HG02678 (cell line): ENCODE data around the gene CD93.

Experiments
- ATAC-seq: cut with Tn5 transposase; IDR thresholded peaks from one replicate; pipeline ENCODE4 v1.9.1; 2021; ENCODE audit warnings: mild to moderate bottlenecking, moderate library complexity; ENCODE audit not compliant: unreplicated experiment

CD93 gene

DNA sequence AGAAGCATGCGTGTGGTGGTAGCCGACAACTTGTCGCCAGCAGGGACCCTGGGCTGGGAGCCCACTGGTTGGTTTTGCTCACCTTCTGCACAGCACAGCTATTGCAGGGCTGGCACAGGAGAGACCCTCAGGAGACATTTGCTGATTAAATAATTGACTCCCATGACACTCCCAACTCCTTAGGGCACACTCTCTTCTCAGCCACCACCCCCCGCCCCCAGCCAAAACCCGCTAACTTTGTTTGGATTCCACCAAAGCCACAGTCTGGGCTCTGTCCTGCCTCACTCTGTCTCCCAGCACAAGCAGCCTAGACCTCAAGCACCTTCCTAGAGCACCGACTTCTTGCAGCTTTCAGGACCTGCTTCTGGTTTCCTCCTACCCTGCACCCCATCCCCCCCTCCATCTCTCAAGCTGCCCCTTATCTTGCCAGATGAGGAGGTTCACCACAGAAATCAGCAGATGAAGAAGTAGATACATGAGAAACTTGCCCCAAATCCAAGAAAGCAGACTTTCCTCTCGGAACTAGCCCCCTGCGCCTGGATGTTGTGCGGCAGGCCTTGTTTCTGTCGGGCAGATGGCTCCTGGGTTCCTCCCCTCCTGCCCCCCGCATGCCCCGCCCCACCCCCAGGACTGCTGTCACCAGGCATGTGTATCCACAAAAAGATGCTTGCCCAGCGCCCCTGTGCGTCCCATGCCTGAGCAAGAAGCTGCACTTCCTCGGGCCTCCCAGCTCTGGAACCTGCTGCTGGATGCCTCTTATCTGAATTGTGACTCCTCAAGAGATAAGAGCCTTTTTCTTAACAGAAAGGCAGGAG, 35.0 kb upstream of the CD93 start:
- ATAC-seq: no peak

DNA sequence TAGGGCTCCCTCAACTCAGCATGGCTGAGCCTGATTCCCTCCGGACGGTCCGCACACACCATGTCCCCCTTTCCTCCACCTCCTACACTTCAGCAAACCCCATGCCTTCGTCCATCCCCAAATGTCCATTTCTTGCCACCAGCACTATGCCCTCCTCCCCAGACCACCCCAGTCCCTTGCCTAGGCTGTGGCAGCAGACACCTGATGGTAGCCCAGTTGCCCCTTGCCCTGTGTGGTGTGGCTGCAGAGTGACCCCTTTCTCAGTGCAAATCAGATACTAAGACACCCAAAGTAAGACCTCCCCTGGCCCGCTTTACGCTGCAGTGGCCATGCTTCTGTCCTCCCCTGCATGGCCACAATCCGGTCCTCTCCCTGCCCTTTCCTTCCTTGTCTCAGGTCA, 34.1 kb upstream of the CD93 start:
- no peak for ATAC-seq

DNA sequence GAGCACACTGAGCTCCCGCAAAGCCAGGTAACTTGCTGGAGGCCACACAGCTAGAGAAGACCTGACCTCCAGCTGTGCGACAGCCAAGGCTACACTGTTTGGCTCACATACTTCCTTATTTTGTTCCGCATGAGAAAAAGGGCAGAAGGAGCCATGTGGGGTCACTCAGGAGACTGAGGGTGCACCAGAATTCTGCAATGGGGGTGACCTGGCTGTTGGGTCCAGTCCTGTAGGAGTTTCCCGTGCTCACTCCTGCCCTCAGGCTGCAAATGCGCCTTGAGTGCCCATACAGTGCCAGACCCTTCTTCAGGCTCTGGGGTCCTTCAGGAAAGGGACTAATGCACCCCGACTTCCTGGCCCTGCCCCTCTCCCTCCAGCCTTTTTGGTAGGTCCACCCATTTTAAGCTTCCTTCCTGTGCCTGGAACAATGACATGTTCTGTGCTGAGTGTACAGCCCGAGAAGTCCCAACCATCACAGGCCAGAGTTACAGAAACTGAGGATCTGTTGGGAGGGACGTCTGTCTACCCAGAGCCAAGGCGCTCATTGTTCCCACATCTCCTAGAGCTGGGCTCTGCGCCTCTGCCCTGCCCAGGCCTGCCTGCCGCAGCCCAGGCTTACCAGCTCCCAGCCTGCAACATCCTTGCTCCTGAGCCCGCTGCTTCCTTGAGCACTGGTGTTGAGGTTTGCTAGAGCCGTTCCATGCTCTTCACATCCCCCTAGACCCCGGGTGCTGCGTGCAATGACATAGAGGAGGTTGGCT, 33.5 kb upstream of the CD93 start:
- ATAC-seq: no peak

DNA sequence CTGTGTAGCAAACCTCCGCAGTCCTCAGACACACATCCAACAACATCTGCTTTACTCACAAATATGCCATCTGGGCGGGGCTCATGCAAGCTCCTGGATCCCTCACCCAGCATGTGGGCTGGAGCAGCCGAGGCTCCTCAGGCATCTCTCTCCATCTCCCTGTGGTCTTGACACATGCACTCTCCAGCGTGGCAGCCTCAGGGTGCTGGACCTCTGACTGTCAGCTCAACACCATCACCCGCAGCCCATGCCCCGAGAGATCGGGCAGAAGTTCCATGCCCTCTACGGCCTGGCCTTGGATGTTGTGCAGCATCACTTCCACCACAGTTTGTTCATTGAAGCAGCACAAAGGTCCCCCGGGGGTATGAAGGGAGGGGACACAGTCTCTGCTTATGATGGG, 32.6 kb upstream of the CD93 start:
- ATAC-seq: no peak

DNA sequence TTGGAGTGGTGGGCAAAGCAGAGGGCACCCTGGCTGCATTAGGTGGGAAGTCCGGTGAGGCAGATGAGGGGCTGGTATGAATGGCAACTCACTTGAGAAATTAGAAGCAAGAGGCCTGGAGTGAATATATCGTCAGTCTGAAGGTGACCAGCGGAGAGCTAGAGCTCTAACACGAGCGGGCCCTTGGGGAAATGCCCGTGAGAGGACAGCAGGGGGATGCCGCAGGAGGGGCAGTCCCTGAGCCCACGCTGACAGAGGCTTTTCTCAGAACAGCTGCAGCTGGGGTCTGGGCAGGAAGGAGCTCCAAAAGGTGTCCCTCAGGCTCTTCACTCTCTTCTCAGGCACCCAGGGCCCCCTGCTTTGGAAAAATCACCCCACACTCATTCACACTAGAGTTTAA, 32.0 kb upstream of the CD93 start:
- peak; percentile 39 for ATAC-seq

DNA sequence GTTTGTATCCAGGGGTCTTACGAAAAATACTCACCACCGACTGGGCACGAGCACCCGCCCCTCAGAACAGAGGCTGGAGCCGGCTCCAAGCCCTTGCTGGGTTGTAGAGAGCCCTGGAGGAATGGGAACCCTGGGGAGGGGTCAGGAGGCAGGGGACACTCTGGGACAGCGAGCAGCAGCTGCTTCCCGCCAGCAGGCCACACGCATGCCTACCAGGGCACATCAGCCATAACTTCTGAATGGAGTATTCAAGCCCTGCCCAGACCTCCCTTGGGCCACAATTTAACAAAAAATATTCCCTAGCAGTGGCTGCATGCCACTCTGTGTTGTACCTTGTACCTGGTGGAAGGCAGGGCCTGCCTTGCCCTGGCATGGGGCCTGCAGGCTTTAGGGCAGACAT, 31.6 kb upstream of the CD93 start:
- ATAC-seq: no peak

DNA sequence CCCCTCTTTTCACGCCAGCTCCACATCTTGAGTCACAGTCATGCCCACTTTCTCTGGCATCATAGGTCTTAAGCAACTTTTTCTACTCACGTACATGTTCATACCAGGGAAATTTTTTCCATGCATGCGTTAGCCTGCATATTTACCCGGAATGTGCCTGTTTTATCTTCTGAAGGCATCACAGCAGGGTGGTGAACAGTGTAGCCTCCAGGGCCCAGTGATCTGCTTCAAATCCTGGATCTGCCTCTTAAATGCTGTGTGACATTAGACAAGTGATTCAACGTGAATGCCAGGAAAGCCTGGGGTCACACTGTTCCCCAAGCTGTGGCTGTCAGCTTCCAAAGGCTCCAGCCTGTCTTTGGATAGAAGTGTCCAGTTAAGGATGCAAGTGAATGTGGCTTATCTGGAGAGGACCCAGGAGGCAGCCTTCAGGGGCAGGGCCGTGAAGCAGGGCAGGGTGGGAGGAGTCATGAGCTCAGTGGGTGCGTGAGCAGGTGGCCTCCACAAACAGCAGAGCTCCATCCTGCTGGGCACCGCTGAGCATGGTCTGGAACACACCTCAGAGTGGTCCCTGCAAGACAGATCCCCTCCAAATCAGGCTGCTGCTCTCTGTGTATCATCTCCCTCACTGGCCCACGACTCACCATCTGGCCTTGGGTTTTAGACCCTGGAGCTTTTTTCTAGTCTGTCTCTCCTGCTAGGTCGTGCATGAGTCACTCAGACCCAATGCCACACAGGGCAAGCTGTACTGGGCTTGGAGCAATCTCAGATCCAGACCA, 30.4 kb upstream of the CD93 start:
- ATAC-seq: no peak

DNA sequence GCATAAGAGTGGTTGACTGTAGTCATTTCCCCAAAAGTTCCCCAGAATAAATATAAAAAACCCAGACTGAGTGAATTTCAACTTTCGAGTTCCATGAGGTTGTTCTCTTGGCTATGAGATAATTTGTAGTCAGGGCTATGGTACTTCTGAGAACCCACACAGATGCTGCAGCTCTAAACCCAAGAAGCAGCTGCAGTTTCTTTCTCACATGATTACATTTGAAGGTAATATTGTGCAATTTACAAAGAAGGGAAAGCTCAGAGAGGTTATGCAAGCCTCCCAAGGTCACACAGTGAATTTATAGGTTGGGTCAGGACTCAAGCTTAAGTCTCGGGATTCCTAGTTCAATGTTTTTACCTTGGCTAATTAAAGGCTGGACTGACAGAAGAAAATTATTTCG, 29.7 kb upstream of the CD93 start:
- ATAC-seq: no peak

DNA sequence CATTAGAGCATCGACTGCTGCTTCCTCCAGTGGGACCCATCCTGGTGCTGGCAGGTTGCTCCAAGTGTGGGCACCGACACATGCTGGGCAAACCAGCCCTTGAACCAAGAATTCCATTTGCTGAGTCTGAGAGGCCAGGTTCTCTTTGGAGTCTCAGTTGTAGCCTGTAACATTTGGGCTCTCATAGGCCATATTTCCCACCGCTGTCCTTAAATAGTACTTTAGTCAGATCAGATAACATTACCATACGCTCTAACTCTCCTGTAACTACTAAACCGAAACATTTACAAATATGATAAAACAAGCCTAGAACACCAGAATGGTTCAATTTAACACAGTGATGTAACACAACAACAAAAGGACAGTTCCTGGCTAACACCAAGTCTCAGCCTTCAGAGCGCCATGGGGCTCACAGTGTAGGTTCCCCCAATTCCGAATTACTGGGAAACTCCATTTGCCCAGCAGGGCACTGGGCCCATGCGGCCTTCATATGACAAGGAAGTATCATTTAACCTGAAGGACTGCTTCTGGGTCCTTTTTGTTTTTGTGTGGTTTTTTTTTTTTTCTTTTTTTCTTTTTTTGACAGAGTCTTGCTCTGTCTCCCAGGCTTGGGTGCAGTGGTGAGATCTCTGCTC, 28.4 kb upstream of the CD93 start:
- no peak for ATAC-seq

DNA sequence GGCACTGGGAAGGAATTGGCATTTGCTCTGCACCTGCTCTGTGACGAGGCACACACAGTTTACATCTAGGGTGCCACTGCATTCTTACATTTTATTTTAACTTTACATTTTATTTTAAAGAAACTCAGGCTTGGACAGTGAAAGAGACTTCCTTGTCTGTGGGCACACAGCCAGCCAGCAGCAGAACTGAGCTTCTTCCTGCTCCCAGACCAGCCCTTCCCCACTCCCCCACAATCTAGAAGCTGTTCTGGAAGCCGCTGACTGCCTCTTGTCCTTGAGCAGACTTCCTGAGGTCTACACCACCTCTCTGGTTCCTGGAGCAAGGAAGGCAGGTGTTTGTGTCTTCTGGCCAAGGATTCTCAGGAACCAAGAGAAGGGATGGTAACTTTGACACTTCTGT, 27.9 kb upstream of the CD93 start:
- no peak for ATAC-seq

DNA sequence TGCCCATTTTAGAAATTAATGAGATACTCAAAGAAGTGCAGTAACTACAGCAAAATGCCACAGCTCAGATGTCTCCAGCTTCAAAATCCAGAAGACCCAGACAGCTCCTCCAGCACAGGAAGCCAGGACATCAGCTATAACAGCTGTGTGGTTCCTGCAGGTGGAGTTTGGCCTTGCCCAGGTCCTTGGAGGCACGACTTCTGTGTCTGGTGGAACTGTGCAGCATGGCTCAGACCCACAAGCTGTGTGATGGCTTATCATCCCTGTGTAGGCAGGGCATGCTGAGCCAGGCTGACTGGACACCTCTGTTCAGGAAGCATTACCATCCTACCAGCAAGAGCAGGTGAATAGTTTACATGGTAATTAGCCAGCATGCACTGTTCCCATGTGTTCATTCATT, 26.5 kb upstream of the CD93 start:
- ATAC-seq: no peak

DNA sequence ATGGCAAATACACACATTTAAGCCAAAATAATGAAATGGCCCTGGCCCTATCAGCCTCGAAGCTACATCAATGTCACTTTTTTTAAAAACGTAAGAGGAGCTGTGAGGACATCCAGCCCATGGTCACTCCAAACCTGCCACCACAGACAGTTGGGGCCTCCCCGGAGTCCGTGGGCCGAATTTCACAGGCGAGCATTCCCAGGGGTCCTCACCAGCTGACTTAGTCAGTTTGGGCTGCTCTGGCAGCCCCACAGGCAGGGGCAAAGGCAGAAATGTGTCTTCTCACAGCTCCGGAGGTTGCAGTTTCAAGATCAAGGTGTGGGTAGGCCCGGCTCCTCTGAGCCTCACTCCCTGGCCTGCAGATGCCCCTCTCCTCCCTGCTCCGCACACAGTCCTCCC, 25.8 kb upstream of the CD93 start:
- ATAC-seq: no peak

DNA sequence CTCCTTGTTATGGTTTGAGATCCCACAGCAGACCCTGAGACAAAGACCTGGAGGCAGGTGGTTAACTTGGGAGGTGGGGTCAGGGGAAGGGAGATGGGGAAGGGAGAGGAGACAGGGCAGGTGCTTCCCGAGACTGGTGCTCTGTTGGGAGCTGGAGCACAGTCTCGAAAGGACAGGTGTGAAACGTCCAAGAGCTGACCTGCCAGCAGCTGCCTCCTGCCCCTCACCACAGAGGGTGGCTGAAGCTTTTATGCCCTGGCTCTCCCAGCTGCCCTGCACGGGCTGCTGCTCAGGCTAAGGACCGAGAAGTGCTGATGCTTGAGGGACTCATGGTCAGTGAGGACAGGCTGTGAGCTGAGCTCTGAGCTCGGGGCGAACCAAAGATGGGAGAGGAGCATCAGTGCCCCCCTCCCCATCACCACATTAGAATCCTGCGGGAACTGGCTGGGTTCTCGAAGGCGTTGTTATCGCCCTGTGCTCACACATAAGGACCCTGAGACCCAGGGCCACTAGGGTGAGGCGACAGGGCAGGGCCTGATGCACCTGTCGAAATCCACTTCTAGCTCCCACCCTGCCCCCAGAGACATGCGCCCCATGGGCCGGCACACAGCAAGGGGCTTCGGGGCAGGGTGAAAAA, 25.3 kb upstream of the CD93 start:
- no peak for ATAC-seq

DNA sequence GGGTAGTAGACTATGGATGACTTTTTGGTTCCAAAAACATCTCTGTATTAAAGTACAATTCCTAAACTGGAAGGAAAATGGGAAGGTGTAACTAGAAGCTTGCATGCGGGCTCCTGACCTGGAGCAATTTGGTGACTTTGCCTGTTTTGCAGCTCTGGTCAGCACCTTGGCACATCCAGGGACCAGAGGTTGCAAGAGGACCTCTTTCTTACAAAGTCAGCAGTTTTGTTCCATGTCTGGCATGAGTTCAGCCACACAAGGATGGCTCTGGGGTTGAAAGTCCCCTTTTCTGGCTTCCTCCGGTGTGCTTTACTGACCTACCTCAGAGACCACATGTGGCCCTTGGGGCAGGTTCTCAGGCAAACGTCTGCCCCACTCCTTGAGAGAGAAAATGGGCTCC, 22.7 kb upstream of the CD93 start:
- ATAC-seq: no peak

DNA sequence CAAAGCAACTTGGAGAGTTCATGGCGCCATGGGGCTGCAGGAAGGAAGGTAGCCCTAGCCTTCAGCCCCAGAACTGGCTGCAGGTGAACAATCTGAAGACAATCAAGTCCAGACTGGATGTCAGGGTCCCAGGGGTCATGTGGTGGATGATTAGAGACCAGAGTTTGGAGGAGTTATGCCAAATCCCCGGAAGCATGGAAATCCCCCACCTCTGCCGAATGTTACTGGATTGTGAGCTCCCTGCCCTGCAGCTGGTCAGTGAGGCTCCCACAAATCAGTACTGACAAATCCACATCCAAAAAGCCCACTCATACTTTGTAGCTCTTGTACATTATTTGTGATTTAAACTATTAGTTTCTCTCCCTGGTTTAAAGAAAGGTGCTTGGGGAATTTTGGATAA, 21.3 kb upstream of the CD93 start:
- no peak for ATAC-seq

DNA sequence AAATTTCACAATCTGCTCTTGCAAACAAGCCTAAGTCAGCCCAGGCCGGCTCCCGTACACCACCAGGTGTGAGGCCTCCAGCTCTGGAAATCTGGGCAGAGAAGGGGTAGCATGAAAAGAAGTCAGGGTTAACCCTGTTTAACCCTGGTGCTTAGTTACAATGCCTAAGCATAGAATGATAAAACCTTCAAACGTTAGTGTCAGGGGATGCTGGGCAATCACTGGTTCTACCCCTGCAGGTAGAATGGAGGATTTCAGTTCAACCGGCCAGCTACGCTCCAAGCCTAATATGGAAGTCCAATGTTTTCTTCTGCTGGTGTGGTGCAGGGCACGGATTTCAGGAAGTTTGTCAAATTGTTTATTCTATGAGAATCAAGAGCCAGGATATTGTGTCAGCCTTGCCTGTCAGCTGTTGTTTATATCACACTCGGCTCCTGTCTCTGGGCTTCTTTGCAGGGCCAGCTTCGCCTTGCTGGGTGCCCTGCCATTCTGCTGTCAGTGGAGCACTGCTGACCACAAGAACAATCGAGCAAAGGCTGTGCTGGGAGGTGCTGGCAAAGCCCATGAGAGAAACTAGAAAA, 20.2 kb upstream of the CD93 start:
- ATAC-seq: no peak

DNA sequence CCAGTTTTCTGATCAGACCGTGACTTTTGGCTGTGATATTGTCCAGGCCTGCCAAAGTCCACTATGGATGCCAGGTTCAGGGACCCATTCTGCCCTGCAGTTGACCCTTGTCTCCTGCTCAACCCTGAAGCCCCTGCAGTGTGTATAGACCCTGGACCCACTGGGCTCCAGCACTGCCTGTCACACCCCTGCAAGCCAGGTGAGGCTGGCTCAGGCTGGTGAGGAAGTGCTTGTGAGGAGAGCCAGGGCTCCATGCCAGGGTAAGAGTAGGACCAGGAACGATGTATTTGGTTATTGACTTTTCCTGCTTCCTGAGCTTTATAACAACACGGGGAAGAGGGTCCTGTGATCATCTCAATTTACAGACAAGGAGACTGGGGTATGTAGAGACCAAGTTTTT, 19.1 kb upstream of the CD93 start:
- no peak for ATAC-seq

DNA sequence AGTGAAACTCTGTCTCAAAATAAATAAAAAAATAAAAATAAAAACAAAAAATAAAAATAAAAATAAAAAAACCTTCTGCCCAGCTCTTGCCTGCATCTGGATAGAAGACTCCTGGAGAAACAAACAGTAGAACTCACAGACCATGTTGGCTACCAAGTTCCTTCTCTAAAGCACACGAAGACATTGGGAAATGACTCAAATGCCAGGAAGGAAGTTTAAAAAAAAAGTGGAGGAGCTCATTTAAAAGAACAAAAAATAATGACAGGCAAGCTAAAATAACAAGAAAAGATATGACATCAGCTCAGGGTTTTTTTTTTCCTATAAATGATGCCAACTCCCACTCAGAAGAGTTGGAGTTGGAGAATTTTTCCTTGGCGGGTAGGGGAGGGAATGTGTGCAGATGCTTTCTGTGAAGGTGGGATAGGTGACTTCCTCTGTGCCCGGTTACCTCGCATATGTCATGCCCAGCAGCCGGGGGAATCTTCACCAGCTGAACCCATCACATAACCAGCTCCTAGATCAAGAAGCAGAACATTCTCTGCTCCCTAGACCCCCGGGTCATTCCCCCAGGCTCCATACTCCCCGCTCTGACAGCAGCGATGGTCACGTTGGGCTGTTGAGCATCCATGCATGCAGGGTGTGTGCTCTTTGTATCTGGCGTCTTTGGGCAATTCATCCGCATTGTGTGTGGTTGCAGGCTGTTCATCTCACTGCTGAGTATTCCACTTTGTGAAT, 17.3 kb upstream of the CD93 start:
- ATAC-seq: no peak

DNA sequence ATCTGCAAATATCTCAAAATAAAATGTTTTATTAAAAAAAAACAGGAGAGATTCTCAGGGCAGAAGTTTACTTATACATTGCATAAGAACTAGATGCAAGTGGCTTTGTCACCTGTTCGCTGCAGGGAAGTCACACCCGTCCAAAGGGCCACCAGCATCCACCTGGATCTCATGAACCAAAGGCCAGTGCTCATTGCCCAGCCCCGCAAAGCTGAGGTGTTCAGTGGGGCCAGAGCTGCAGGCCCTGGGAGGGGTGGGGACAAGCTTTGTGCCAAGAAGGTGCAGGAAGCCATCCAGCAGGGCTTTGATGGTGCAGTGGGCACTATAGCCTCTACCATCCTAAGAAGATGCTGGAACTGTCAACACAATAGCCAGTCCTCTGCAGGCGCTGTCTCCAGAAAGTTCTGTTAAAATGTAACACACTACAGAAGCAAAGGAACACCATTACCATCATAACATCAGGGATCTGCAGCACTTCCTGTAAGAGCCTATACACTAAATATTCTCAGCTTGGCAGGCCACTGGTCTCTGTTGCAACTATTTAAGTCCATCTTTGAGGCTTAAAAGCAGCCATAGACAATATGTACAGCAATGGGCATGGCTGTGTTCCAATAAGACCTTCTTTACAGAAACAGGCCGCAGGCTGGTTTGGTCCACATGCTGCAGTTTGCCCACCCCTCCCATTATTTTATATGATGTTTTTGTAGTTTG, 15.7 kb upstream of the CD93 start:
- no peak for ATAC-seq
